HepG2 (cell line): ENCODE measurements around the gene ZNF444. TPM values are rescaled to one million over a fixed set of nuclear protein-coding genes. Genes with fewer than 3 reads are reported as not detected.
A peak's percentile ranks its signal among the peaks of the same experiment; 100 is the strongest.

Source experiments
- BRD4 ChIP-seq: sonication (generic); formaldehyde crosslinking; IDR thresholded peaks from 2 replicates; pipeline ENCODE4 v1.4.0; 2020; ENCODE audit warnings: missing genetic modification reagents
- PCBP1 ChIP-seq: fragments of 200-400 bp; formaldehyde crosslinking; IDR thresholded peaks from 2 replicates; pipeline ENCODE4 v1.6.1; 2017; ENCODE audit warnings: mild to moderate bottlenecking, low read depth, low read length, borderline replicate concordance
- RFXAP ChIP-seq: sonication (generic); formaldehyde crosslinking; IDR thresholded peaks from 2 replicates; pipeline ENCODE4 v1.4.0; 2020; ENCODE audit warnings: missing genetic modification reagents, borderline replicate concordance
- TCF7 ChIP-seq: sonication (generic); IDR thresholded peaks from 2 replicates; pipeline ENCODE4 v1.6.1; 2016; ENCODE audit warnings: antibody characterized with exemption, low read depth
- THAP11 ChIP-seq: IDR thresholded peaks from 2 replicates; pipeline ENCODE4 v1.6.1; 2016; ENCODE audit warnings: missing biosample characterization, missing genetic modification reagents
- XBP1 ChIP-seq: sonication (generic); formaldehyde crosslinking; IDR thresholded peaks from 2 replicates; pipeline ENCODE4 v1.5.0; 2020; ENCODE audit warnings: missing genetic modification reagents
- ZNF17 ChIP-seq: sonication (generic); formaldehyde crosslinking; IDR thresholded peaks from 2 replicates; pipeline ENCODE4 v1.5.0; 2020; ENCODE audit warnings: mild to moderate bottlenecking, missing genetic modification reagents
- ZNF260 ChIP-seq: sonication (generic); formaldehyde crosslinking; IDR thresholded peaks from 2 replicates; pipeline ENCODE4 v1.4.0; 2020; ENCODE audit warnings: missing genetic modification reagents, low read depth, mild to moderate bottlenecking, borderline replicate concordance
- ZNF414 ChIP-seq: sonication (generic); formaldehyde crosslinking; IDR thresholded peaks from 2 replicates; pipeline ENCODE4 v1.5.0; 2020; ENCODE audit warnings: missing genetic modification reagents
- ZNF44 ChIP-seq: sonication (generic); formaldehyde crosslinking; IDR thresholded peaks from 2 replicates; pipeline ENCODE4 v1.5.1; 2020; ENCODE audit warnings: mild to moderate bottlenecking, missing genetic modification reagents
- ZNF660 ChIP-seq: sonication (generic); formaldehyde crosslinking; IDR thresholded peaks from 2 replicates; pipeline ENCODE4 v1.5.1; 2020; ENCODE audit warnings: mild to moderate bottlenecking, low read depth, missing genetic modification reagents, borderline replicate concordance
- ZSCAN29 ChIP-seq: sonication (generic); formaldehyde crosslinking; conservative IDR thresholded peaks from 2 replicates; pipeline ENCODE4 v1.4.0; 2020; ENCODE audit warnings: mild to moderate bottlenecking, missing genetic modification reagents
- polyA plus RNA-seq, 8 experiments: library from polyadenylated mRNA; depleted of rRNA in 3 of 8; stranded (reverse) in 7 of 8; unstranded in 1 of 8; fragments of >200 nt; fragmentation: Illumina TruSeq in 4 of 8; extraction: Trizol in 4 of 8; gene quantifications; 2 replicates each; pipeline versions ENCODE4 v1.2.1 to v1.2.3, GENCODE V29; 2011 to 2016; ENCODE audit warnings: low read depth in 4 of 8, missing spikeins in 1 of 8, mixed read lengths in 1 of 8; ENCODE audit not compliant: insufficient read depth in 1 of 8
- total RNA-seq, 5 experiments: library from RNA; depleted of rRNA; stranded (reverse); fragments of >200 nt; fragmentation: Illumina TruSeq; extraction: Trizol; gene quantifications; 2 replicates each; pipeline ENCODE4 v1.2.3, GENCODE V29; 2016; ENCODE audit warnings: low read depth in 1 of 5
- TF ChIP-seq, protein P1 (sequence below): sonication (generic); formaldehyde crosslinking; IDR thresholded peaks from 2 replicates; pipeline ENCODE4 v1.9.0; 2021; ENCODE audit warnings: missing genetic modification reagents, borderline replicate concordance
- TF ChIP-seq, protein P2 (sequence below): sonication (generic); formaldehyde crosslinking; conservative IDR thresholded peaks from 2 replicates; pipeline ENCODE4 v1.4.0; 2020; ENCODE audit warnings: missing genetic modification reagents

ZNF444 gene
- total and polyA plus RNA-seq, 2 of the 13 experiments (the other 11 are each of a cell fraction or from before 2014, with no cell fraction given): 27.4 to 30.3 TPM

- no peak for TF ChIP-seq BRD4
- no peak for TF ChIP-seq TCF7
- TF ChIP-seq XBP1: no peak
- TF ChIP-seq PCBP1: no peak
- no peak; the same call in 1 of the 2 replicates for TF ChIP-seq ZNF414 (CRISPR knock-in tag)
- TF ChIP-seq, protein P1, sequence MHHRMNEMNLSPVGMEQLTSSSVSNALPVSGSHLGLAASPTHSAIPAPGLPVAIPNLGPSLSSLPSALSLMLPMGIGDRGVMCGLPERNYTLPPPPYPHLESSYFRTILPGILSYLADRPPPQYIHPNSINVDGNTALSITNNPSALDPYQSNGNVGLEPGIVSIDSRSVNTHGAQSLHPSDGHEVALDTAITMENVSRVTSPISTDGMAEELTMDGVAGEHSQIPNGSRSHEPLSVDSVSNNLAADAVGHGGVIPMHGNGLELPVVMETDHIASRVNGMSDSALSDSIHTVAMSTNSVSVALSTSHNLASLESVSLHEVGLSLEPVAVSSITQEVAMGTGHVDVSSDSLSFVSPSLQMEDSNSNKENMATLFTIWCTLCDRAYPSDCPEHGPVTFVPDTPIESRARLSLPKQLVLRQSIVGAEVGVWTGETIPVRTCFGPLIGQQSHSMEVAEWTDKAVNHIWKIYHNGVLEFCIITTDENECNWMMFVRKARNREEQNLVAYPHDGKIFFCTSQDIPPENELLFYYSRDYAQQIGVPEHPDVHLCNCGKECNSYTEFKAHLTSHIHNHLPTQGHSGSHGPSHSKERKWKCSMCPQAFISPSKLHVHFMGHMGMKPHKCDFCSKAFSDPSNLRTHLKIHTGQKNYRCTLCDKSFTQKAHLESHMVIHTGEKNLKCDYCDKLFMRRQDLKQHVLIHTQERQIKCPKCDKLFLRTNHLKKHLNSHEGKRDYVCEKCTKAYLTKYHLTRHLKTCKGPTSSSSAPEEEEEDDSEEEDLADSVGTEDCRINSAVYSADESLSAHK (CRISPR knock-in tag): no peak
- TF ChIP-seq ZNF17 (CRISPR knock-in tag): no peak
- TF ChIP-seq THAP11 (CRISPR knock-in tag): peak; percentile 29
- no peak for TF ChIP-seq ZNF660 (CRISPR knock-in tag)
- TF ChIP-seq ZSCAN29 (CRISPR knock-in tag): 0 out of 2 replicates have a peak, but pooled peaks have one; percentile 57
- TF ChIP-seq RFXAP (CRISPR knock-in tag): no peak
- TF ChIP-seq ZNF44 (CRISPR knock-in tag): no peak
- no peak for TF ChIP-seq ZNF260 (CRISPR knock-in tag)
- TF ChIP-seq, protein P2, sequence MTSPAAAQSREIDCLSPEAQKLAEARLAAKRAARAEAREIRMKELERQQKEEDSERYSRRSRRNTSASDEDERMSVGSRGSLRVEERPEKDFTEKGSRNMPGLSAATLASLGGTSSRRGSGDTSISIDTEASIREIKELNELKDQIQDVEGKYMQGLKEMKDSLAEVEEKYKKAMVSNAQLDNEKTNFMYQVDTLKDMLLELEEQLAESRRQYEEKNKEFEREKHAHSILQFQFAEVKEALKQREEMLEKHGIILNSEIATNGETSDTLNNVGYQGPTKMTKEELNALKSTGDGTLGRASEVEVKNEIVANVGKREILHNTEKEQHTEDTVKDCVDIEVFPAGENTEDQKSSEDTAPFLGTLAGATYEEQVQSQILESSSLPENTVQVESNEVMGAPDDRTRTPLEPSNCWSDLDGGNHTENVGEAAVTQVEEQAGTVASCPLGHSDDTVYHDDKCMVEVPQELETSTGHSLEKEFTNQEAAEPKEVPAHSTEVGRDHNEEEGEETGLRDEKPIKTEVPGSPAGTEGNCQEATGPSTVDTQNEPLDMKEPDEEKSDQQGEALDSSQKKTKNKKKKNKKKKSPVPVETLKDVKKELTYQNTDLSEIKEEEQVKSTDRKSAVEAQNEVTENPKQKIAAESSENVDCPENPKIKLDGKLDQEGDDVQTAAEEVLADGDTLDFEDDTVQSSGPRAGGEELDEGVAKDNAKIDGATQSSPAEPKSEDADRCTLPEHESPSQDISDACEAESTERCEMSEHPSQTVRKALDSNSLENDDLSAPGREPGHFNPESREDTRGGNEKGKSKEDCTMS (CRISPR knock-in tag): no peak
Observed at GRCh38 chr19:56110515-56111448, 30.3 kb upstream of the ZNF444 start (continued).
